A673 (cell line): Measurements from ENCODE around the gene RTN1. TPM values are rescaled to one million over a fixed set of nuclear protein-coding genes. Genes with fewer than 3 reads are reported as not detected.

Experiments
- BruUV-seq: library from RNA; stranded (reverse); fragments of 400-500 nt; replicated peaks from 2 replicates; lab custom pipeline; 2021; lab: Mats Ljungman, UMichigan
- CTCF ChIA-PET: fragments of 300-600 bp; sonication (Branson Sonifier 250); formaldehyde crosslinking; loops from one replicate; lab custom pipeline; 2022; ENCODE audit warnings: antibody characterized with exemption; lab: Charles Lee
- POLR2A ChIA-PET: fragments of 300-600 bp; sonication (Branson Sonifier 250); formaldehyde crosslinking; loops from one replicate; lab custom pipeline; 2022; ENCODE audit warnings: antibody characterized with exemption; ENCODE audit not compliant: low non-redundant PET; lab: Charles Lee
- DNase-seq: peaks from one replicate; pipeline ENCODE4 v3.0.0-alpha.2; 2015; ENCODE audit warnings: low spot score
- H3K27ac ChIP-seq: fragments of 200-600 bp; sonication (generic); 2 replicates; pipeline ENCODE4 v1.5.1; 2016; ENCODE audit warnings: mixed run types, low read depth, mild to moderate bottlenecking, mixed read lengths, antibody characterized with exemption, low read length; ENCODE audit not compliant: poor library complexity, severe bottlenecking
- H3K27me3 ChIP-seq: fragments of 200-600 bp; sonication (generic); replicated peaks from 2 replicates; pipeline ENCODE4 v1.6.1; 2017; ENCODE audit warnings: mixed run types, low read depth, mild to moderate bottlenecking, mixed read lengths, antibody characterized with exemption, low read length; ENCODE audit not compliant: insufficient read depth, poor library complexity
- H3K36me3 ChIP-seq: fragments of 200-600 bp; sonication (generic); 2 replicates; pipeline ENCODE4 v1.6.1; 2016; ENCODE audit warnings: mixed run types, mild to moderate bottlenecking, mixed read lengths, antibody characterized with exemption, low read length; ENCODE audit not compliant: insufficient read depth, poor library complexity, severe bottlenecking
- H3K4me1 ChIP-seq: fragments of 200-600 bp; sonication (generic); 2 replicates; pipeline ENCODE4 v1.6.1; 2017; ENCODE audit warnings: mixed run types, mild to moderate bottlenecking, mixed read lengths, antibody characterized with exemption, low read length; ENCODE audit not compliant: insufficient read depth, poor library complexity, severe bottlenecking
- H3K4me3 ChIP-seq: fragments of 200-600 bp; sonication (generic); 2 replicates; pipeline ENCODE4 v1.5.1; 2016; ENCODE audit warnings: low read depth, mixed run types, mild to moderate bottlenecking, mixed read lengths, low read length; ENCODE audit not compliant: poor library complexity, severe bottlenecking
- H3K9me3 ChIP-seq: fragments of 200-600 bp; sonication (generic); 2 replicates; pipeline ENCODE4 v1.6.1; 2016; ENCODE audit warnings: mixed run types, low read depth, mild to moderate bottlenecking, mixed read lengths, antibody characterized with exemption, low read length; ENCODE audit not compliant: poor library complexity, severe bottlenecking
- CTCF ChIP-seq: fragments of 300-800, 200-600 bp; sonication (generic); conservative IDR thresholded peaks from 2 replicates; pipeline ENCODE4 v1.5.1; 2017; ENCODE audit warnings: low read depth, mild to moderate bottlenecking, antibody characterized with exemption, low read length, moderate library complexity, mixed read lengths
- EZH2 ChIP-seq: fragments of 200-600 bp; sonication (generic); IDR thresholded peaks from 2 replicates; pipeline ENCODE4 v1.6.1; 2017; ENCODE audit warnings: borderline replicate concordance, low read depth, mild to moderate bottlenecking, mixed read lengths, antibody characterized with exemption, low read length; ENCODE audit not compliant: poor library complexity, severe bottlenecking
- intact Hi-C: fragments of 100-400 bp; cut with micrococcal nuclease; formaldehyde crosslinking; loops from one replicate; pipeline ENCODE4 v1.10.0; 2022; ENCODE audit not compliant: unreplicated experiment
- total RNA-seq: library from RNA; stranded (reverse); gene quantifications from 2 replicates; pipeline ENCODE4 v1.2.3, GENCODE V29; 2021

Gene RTN1
- total RNA-seq, 1 experiment from 2014 or later, result 4.0 TPM

GRCh38 chr14:59580911-59581310, 289.7 kb downstream of the RTN1 start:
- Histone ChIP-seq H3K36me3 (no peaks in the 10 kb centered on the region), H3K9me3 (no peaks in the 10 kb centered on the region), H3K4me3 (no peak overlapping the region), H3K27me3 (no peaks in the 10 kb centered on the region), H3K27ac (no peak overlapping the region), H3K4me1 (peaks cover 26% of the 10 kb centered on the region)
- ChIA-PET CTCF (no interaction called here), POLR2A (no interaction called here)
- DNase-seq, result no peak
- no TSS peak for BruUV-seq
- TF ChIP-seq EZH2, result no peak
- TF ChIP-seq CTCF, result no peak
- intact Hi-C loops, result no loop called here

- ChIA-PET POLR2A (no interaction called here), CTCF (interaction anchor here (2.0 kb wide), 1 partner anchor 69 kb away, joined by 7 read pairs; no protein-coding TSS in a partner anchor)
- intact Hi-C loops, result loop anchor here (10.0 kb wide), 1 partner anchor 452 kb away; no protein-coding TSS in a partner anchor
- H3K27me3 ChIP-seq, result no peaks in the 10 kb centered on the region
- peak; percentile 76 for TF ChIP-seq CTCF
- no peak for TF ChIP-seq EZH2
- no peaks in the 10 kb centered on the region for H3K9me3 ChIP-seq
- no peak within 1 kb of the TSS for H3K27ac ChIP-seq
- H3K36me3 ChIP-seq, result no peaks in the 10 kb centered on the region
- H3K4me1 ChIP-seq, result no peaks in the 10 kb centered on the region
- no peak within 1 kb of the TSS for H3K4me3 ChIP-seq
- BruUV-seq, result no TSS peak
- peak; percentile 69 for DNase-seq
These were observed 294.0 kb downstream of the RTN1 start, which contains the start of gene CCDC175 for GRCh38 chr14:59576332-59577294. CCDC175 (minus strand) TSS chr14:59576812; CDS start chr14:59576775, 37 bp downstream.

GRCh38 chr14:59570122-59570521, 300.5 kb downstream of the RTN1 start:
- H3K4me3 ChIP-seq, result no peak overlapping the region
- no peaks in the 10 kb centered on the region for H3K9me3 ChIP-seq
- H3K27me3 ChIP-seq, result no peaks in the 10 kb centered on the region
- peaks cover under 1% of the 10 kb centered on the region for H3K4me1 ChIP-seq
- TF ChIP-seq CTCF (peak; percentile 62), EZH2 (no peak)
- no TSS peak for BruUV-seq
- intact Hi-C loops, result loop anchor here (2.0 to 10.0 kb wide), 2 partner anchors 57 to 445 kb away; no protein-coding TSS in a partner anchor
- no peaks in the 10 kb centered on the region for H3K36me3 ChIP-seq
- no peak overlapping the region for H3K27ac ChIP-seq
- ChIA-PET CTCF (interaction anchor here (0.5 to 2.1 kb wide), 6 partner anchors 16 to 86 kb away, joined by 3 to 26 read pairs (median 4); partner anchors contain the start of genes JKAMP and L3HYPDH), POLR2A (no interaction called here)
- DNase-seq, result peak; percentile 56
